22Rv1 (cell line): Measurements from ENCODE around the gene SKAP2.

Source experiments
- ZFX ChIP-seq: fragments of 450-650 bp; IDR thresholded peaks from 2 replicates; pipeline ENCODE4 v1.6.1; 2017; ENCODE audit warnings: antibody characterized with exemption, borderline replicate concordance
- TF ChIP-seq, protein P1 (sequence below): fragments of 450-650 bp; IDR thresholded peaks from 2 replicates; pipeline ENCODE4 v1.5.1; 2017; ENCODE audit warnings: mild to moderate bottlenecking

GRCh38 chr7:26858735-26859134 lies 5.7 kb downstream of the SKAP2 start:
- TF ChIP-seq, protein P1, sequence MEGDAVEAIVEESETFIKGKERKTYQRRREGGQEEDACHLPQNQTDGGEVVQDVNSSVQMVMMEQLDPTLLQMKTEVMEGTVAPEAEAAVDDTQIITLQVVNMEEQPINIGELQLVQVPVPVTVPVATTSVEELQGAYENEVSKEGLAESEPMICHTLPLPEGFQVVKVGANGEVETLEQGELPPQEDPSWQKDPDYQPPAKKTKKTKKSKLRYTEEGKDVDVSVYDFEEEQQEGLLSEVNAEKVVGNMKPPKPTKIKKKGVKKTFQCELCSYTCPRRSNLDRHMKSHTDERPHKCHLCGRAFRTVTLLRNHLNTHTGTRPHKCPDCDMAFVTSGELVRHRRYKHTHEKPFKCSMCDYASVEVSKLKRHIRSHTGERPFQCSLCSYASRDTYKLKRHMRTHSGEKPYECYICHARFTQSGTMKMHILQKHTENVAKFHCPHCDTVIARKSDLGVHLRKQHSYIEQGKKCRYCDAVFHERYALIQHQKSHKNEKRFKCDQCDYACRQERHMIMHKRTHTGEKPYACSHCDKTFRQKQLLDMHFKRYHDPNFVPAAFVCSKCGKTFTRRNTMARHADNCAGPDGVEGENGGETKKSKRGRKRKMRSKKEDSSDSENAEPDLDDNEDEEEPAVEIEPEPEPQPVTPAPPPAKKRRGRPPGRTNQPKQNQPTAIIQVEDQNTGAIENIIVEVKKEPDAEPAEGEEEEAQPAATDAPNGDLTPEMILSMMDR = no peak
- TF ChIP-seq ZFX = no peak
